T-helper 22 cell (primary cell): ENCODE results near the gene PNPLA7.
"Not testable (repeated sequence)": the region's sequence is repeated elsewhere in the genome, so short reads cannot be mapped to it uniquely, and the experiment has no call there.

Source experiments
- DNase-seq: peaks from one replicate; pipeline ENCODE4 v3.0.0-alpha.2; 2020; ENCODE audit warnings: low read depth

The PNPLA7 gene

DNA sequence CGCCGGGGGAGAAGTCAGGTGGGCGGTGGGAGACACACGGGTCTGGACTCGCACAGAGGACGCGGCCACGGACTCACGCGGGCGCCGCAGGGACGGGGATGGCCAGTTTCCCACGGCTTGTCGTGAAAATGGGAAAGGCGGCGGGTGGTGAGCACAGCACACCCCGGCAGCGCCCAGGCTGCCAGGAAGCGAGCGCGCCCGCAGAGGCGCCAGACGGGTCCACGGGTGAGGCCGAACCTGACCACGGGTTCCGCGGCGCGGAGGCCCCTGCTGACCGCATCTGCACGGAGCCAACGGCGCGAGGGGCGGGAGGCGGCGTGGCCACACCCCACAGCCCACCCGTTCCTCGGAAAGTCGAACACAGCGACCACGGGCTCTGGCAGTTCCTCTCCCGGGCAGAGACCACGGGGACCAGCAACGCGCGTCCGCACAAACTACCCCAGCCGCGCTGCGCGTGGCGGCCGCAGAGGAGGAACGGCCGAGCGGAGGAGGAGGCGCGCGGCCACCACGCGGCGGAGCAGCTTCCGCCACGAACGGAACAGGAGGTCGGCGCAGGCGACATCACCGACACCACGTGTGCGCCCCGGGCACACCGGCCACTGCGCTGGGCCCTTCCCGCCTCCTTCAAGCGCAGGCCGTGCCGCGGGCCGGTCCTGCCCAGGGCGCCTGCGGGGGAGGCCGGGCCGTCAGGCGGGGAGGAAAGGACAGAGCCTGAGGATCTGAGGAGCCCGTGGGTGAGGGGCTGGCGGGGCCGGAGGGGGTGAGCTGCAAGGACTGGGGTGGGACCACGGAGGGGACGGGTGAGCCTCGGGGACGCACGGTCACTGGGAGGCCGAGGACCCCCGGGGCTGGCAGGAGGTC, 132.8 kb downstream of the PNPLA7 start:
- no peak for DNase-seq

DNA sequence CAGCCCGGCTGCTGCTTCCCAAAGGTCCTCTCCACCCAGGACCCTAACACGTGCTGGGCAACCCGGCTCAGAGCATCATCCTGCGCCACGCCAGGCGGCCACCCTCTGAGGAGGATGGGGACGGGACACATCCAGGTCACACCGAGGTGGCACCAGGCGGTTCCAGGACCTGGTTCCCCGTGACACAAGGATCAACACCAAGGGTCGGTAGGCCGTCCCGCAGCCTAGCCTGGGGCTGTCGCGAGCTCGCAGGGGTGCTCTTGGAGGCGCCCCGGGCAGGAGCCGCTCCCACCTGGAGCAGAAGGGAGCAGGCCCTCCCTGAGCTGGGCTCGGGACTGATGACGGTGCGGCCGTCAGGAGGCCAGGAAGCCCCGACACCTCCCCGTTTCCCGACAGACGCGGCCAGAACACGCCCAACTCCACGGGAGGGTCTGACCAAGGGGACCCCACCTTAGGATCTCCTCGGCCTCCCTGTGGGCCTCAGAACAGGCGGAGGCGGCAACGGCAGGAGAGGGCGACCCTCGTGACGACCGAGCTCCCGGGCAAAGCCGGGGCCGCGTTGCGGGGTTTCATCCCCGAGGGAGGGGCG, 133.5 kb downstream of the PNPLA7 start:
- DNase-seq: no peak

DNA sequence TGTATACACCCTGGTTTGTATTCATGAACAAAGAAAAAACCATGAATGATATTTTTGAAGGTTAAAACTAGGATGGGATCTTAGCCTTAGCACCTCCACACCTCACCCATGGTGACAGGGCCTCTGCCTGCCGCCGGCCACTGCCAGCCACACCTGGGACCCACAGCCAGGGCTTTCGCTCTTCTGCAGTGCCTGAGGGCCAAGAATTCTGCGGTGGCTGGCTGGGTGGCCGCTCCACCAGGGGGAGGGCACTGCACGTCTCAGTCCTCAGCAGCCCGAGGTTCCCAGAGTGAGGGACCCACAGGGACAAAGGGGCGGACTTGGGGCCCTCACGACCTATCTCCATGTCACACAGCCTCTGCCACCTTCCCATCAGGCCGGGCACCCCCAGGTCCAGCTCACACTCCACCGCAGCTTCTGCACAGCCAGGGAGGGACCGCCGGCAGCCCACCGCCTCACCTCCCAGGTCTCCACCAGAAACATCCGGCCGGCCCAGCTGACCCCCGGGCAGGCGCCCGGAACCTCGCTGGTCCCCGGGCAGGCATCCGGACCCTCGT, 134.1 kb downstream of the PNPLA7 start:
- no peak for DNase-seq

DNA sequence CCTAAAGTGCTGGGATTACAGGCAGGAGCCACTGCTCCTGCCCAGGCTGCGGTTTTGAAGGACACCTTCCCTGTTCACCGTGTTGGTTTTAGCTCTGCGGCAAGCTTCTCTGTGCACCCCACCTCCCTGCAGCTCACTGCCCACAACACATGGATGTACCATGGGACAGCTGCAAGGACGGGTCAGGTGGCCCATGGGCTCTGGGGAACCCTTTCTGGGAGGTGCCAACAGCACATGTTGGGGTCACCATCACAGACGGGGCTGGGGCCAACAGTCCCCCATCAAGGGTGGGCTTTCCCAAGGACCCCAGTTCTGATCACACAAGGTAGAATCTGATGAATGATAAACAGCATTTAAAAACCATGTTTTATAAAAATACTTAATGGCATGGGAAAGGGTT, 134.8 kb downstream of the PNPLA7 start:
- no peak for DNase-seq

DNA sequence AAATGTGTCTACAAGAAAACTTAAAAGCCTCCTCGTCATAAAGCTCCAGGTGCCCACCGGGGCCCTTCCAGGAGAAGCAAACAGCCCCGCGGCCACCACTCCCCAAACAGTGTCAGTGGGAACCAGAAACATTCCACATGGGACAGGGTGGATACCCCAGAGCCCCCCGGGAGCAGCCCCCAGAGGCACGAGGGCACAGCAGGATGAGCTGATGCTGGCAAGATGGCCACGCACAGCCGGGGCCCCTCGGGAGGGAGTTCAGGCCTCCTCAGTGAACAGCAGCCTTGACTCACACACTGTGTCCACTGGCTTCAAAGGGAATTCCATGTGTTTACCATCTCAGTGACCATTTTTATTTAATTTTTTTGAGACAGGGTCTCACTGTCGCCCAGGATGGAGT, 137.8 kb downstream of the PNPLA7 start:
- no peak for DNase-seq

DNA sequence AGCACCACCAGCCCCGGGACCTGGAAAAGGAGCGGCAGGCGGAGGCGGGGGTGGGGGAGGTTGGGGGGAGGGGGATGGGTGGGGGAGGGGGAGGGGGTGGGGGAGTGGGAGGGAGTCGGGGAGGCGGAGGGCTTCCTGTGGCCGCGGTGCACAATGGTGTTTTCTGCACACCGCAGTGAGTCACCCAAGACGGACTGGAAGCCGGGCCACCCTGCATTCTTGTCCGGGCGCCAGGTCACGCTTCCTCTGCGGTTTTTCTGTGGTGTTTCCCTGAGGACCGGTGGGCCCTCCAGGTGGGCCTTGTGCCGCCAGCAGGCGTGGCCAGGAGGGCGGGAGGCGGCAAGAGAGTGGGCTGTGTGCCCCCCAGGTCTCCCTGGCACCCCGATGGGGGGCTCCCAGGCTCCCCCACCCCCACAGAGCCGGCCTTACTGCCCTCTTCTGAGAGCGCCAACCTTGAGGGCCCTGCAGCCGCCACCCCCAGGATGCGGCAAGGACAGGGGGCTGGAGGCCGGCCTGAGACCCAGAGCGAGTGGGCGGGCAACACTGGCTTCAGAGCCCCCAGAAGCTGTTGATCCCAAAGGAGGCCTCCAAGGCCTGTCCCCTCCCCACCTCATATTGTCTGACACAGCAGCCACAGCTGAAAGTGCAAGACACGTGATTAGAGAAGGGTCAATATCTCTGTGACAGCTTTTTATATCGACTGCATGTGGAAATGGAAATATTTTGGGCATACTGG, 138.4 kb downstream of the PNPLA7 start:
- DNase-seq: no peak

DNA sequence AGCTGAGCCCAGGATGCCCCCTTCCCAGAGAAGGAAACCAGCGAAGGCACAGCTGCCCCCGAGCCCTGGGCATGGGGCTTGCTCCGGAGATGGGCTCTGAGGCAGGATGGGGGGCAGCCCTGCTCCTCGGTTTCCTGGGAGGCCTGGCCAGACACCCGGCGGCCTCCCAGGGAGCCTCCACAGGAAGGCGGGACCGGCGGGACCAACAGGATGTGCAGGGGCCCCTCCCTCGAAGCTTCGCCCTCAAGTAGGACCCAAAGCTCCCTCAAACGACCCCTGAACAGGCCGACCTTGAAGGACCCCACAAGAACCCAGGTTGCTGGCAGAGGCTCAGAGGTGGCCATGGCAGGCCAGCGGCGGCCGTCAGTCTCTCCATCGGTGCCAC, 138.9 kb downstream of the PNPLA7 start:
- DNase-seq: no peak

DNA sequence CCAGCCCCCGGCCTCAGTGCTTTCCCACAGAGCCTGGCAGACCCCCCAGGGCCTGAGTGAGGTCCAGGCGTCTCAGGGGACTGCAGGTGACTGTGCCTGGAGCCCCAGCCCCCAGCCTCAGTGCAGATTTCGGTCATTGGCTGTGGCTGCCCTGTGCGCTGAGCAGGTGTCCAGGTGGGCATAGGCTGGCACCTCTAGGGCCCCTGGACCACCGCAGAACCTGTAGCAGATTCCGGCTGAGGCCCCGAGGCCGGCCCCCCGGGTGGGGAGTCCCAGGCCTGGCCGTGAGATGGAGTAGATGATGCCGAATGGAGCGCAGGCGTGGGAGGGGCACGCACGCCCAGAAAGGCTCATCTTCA, 139.3 kb downstream of the PNPLA7 start:
- DNase-seq: no peak

DNA sequence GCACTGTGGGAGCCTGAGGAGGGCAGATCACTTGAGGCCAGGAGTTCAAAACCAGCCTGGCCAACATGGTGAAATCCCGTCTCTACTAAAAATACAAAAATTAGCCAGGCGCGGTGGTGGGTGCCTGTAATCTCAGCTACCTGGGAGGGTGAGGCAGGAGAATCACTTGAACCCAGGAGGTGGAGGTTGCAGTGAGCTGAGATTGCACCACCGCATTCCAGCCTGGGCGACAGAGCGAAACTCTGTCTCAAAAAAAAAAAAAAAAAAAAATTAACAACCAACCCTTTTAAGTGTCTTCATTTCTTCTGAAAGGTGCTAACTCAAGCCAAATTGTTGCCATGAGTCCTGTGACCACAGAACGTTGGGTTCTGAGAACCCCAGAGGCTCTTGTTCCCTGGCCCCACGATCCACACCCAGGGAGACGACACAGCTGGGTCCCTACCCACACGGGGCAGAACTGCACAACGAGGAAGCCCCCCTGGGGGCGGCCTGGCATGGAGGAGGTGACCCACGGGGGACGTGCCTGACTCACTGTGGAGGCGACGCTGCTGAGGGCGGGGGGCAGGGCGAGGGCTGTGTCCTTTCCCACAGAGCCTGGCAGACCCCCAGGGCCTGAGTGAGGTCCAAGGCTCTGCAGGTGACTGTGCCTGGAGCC, 139.8 kb downstream of the PNPLA7 start:
- not testable (repeated sequence) for DNase-seq
